Activated T-helper 17 cell treated with anti-CD3 and anti-CD28 coated beads, Interleukin-2, amount 50 U/mL, for 72 hours (primary cell): ENCODE data around the gene TMEM182. TPM values are rescaled to one million over a fixed set of nuclear protein-coding genes. Genes with fewer than 3 reads are reported as not detected.

ENCODE experiments used
- ATAC-seq: fragments of 150-1000 bp; cut with Tn5 transposase; replicated peaks from 2 replicates; pipeline ENCODE4 v1.10.0; 2021; ENCODE audit warnings: mild to moderate bottlenecking, moderate library complexity
- H3K27ac Mint-ChIP-seq: one replicate; pipeline ENCODE4 v1.8.0; 2022; ENCODE audit warnings: mixed read lengths
- H3K27me3 Mint-ChIP-seq: one replicate; pipeline ENCODE4 v1.8.0; 2022; ENCODE audit warnings: mixed read lengths
- H3K36me3 Mint-ChIP-seq: one replicate; pipeline ENCODE4 v1.8.0; 2022; ENCODE audit warnings: low read depth, mild to moderate bottlenecking, mixed read lengths
- H3K4me1 Mint-ChIP-seq: one replicate; pipeline ENCODE4 v1.8.0; 2022; ENCODE audit warnings: mixed read lengths
- H3K4me3 Mint-ChIP-seq: one replicate; pipeline ENCODE4 v1.8.0; 2022; ENCODE audit warnings: mild to moderate bottlenecking, mixed read lengths
- H3K9me3 Mint-ChIP-seq: one replicate; pipeline ENCODE4 v1.8.0; 2022; ENCODE audit warnings: mixed read lengths
- total RNA-seq, 2 donors: library from RNA; stranded (reverse); gene quantifications; one replicate each; pipeline ENCODE4 v1.2.3, GENCODE V29; 2022

Gene TMEM182
- total RNA-seq, 2 donors from 2014 or later: 4.9 to 6.4 TPM

- H3K27ac Mint-ChIP-seq: no peak overlapping the region
- H3K36me3 Mint-ChIP-seq: no peaks in the 10 kb centered on the region
- H3K4me3 Mint-ChIP-seq: no peak overlapping the region
- no peak for ATAC-seq
- H3K9me3 Mint-ChIP-seq: no peaks in the 10 kb centered on the region
- no peaks in the 10 kb centered on the region for H3K4me1 Mint-ChIP-seq
- no peaks in the 10 kb centered on the region for H3K27me3 Mint-ChIP-seq
These were observed 11.9 kb upstream of the TMEM182 start for GRCh38 chr2:102749938-102750337.

- no peak overlapping the region for H3K27ac Mint-ChIP-seq
- peak; percentile 42 for ATAC-seq
- no peaks in the 10 kb centered on the region for H3K27me3 Mint-ChIP-seq
- no peaks in the 10 kb centered on the region for H3K9me3 Mint-ChIP-seq
- H3K4me1 Mint-ChIP-seq: no peaks in the 10 kb centered on the region
- no peak overlapping the region for H3K4me3 Mint-ChIP-seq
- no peaks in the 10 kb centered on the region for H3K36me3 Mint-ChIP-seq
These were observed 8.2 kb upstream of the TMEM182 start for GRCh38 chr2:102753563-102754159.

DNA sequence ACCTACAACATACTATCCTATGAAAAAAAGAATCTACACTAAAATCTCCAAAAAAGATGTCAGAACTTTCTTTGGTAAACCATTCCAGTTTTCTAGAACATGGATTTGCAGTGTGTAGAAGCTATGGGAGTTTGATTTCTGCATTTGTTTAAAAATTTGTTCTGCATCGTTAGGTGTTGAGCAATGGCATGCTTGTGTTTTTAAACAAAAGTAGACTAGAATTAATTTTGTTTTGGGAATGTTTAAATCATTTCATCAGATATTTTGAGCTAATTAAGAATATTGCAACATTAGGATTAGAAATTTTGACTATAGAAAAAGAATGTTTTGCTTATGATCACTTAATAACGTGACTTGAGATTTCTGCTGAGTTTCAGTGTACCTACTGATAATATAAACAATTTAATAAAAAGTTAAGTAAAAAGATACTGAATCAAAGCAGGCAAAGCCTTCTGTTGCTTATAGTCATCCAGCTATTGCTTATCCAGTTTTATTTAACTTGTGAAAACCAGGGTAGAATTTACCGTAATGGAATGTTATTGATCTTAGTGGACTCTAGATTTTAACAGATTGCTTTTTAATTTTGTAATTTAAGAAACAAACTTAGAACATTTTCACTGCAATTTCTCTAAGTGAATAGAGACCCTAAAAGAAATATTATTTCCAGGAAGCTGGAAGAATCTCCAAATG is 7.2 kb upstream of the TMEM182 start:
- H3K36me3 Mint-ChIP-seq: no peaks in the 10 kb centered on the region
- no peaks in the 10 kb centered on the region for H3K27me3 Mint-ChIP-seq
- no peak overlapping the region for H3K27ac Mint-ChIP-seq
- no peaks in the 10 kb centered on the region for H3K4me1 Mint-ChIP-seq
- no peak overlapping the region for H3K4me3 Mint-ChIP-seq
- H3K9me3 Mint-ChIP-seq: no peaks in the 10 kb centered on the region
- ATAC-seq: no peak

GRCh38 chr2:102755284-102755683 is 6.5 kb upstream of the TMEM182 start:
- Mint-ChIP-seq H3K27me3 (no peaks in the 10 kb centered on the region), H3K4me3 (no peak overlapping the region), H3K27ac (no peak overlapping the region), H3K4me1 (no peaks in the 10 kb centered on the region), H3K9me3 (no peaks in the 10 kb centered on the region), H3K36me3 (no peaks in the 10 kb centered on the region)
- ATAC-seq: no peak

DNA sequence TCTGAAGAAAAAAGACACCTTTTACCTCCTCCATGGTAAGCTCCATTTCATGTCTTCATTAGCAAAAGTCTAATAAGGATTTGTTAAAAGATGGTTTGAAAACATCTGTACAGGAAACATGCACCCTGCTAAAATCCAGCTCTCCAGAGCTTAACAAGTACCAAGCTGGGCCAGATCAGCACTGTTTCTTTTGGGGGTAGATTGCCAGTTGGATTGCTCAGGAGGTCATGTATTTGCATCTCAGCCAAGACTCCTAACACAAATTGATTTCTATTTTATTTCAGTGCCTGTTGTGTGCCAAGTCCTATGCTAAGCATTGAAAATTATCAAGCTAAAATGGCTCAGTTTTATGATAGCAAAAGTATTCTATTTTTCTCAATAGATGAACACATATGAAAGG is 3.4 kb upstream of the TMEM182 start:
- Mint-ChIP-seq H3K36me3 (peaks cover 7% of the 10 kb centered on the region), H3K4me3 (no peak overlapping the region), H3K27ac (no peak overlapping the region), H3K4me1 (no peaks in the 10 kb centered on the region), H3K27me3 (no peaks in the 10 kb centered on the region), H3K9me3 (no peaks in the 10 kb centered on the region)
- ATAC-seq: no peak

- no peak overlapping the region for H3K27ac Mint-ChIP-seq
- no peak overlapping the region for H3K4me3 Mint-ChIP-seq
- no peak for ATAC-seq
- H3K36me3 Mint-ChIP-seq: peaks cover 28% of the 10 kb centered on the region
- peaks cover 3% of the 10 kb centered on the region for H3K4me1 Mint-ChIP-seq
- no peaks in the 10 kb centered on the region for H3K27me3 Mint-ChIP-seq
- H3K9me3 Mint-ChIP-seq: no peaks in the 10 kb centered on the region
These were observed 2.3 kb downstream of the TMEM182 start for GRCh38 chr2:102764083-102764482.

DNA sequence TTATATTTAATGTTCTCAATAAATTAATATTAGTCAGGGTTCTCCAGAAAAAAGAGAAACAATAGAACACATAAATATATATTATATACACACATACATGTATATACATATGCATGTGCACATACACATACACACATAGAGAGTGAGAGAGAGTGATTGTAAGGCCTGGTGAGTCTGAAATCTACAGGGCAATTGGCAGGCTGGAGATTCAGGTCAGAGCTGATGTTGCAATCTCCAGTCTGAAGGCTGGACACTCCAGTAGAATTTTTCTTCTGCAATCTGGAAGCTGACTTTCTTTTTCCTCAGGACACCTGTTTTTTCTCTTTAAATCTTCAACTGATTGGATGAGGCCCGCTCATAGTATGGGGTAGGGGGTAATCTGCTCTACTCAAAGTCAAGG is 3.2 kb downstream of the TMEM182 start:
- no peak for ATAC-seq
- H3K27ac Mint-ChIP-seq: no peak overlapping the region
- H3K9me3 Mint-ChIP-seq: no peaks in the 10 kb centered on the region
- H3K4me1 Mint-ChIP-seq: peaks cover 3% of the 10 kb centered on the region
- no peaks in the 10 kb centered on the region for H3K27me3 Mint-ChIP-seq
- H3K36me3 Mint-ChIP-seq: peaks cover 28% of the 10 kb centered on the region
- no peak overlapping the region for H3K4me3 Mint-ChIP-seq

DNA sequence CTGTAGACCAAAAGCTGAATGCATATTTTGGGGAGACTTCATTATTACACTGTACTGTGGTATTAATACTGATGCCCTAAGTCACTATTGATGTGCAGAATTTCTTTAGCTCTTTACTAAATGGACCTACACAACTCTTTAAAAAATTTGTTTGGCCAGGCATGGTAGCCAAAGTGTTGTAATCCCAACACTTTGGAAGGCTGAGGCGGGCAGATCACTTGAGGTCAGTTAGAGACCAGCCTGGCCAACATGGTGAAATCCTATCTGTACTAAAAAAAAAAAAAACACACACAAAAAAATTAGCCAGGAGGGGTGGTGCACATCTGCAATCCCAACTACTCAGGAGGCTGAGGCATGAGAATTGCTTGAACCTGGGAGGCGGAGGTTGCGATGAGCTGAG is 6.4 kb downstream of the TMEM182 start:
- H3K36me3 Mint-ChIP-seq: peaks cover 22% of the 10 kb centered on the region
- no peak overlapping the region for H3K4me3 Mint-ChIP-seq
- H3K9me3 Mint-ChIP-seq: no peaks in the 10 kb centered on the region
- H3K4me1 Mint-ChIP-seq: peaks cover 3% of the 10 kb centered on the region
- H3K27me3 Mint-ChIP-seq: no peaks in the 10 kb centered on the region
- no peak overlapping the region for H3K27ac Mint-ChIP-seq
- ATAC-seq: no peak

DNA sequence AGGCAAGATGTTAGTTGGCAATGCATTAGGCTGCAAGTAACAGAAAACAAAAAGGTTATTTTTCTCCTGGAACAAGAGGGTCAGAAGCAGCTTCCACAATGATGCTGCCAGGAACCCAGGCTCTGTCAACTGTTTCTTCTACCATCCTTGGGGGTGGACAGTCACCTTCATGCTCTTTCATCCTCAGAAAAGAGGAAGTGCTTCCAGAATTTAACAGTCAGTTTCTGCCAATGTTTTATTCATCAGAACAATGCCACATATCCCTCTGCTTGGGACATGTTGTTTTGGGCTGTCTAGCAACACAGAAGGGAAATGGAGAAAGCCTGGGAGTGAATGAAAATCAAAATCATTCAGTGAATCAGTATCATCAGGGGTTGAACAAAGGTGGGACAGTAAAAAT is 7.1 kb downstream of the TMEM182 start:
- peaks cover 22% of the 10 kb centered on the region for H3K36me3 Mint-ChIP-seq
- peaks cover 3% of the 10 kb centered on the region for H3K4me1 Mint-ChIP-seq
- no peak overlapping the region for H3K4me3 Mint-ChIP-seq
- H3K27me3 Mint-ChIP-seq: no peaks in the 10 kb centered on the region
- no peaks in the 10 kb centered on the region for H3K9me3 Mint-ChIP-seq
- no peak for ATAC-seq
- H3K27ac Mint-ChIP-seq: no peak overlapping the region

DNA sequence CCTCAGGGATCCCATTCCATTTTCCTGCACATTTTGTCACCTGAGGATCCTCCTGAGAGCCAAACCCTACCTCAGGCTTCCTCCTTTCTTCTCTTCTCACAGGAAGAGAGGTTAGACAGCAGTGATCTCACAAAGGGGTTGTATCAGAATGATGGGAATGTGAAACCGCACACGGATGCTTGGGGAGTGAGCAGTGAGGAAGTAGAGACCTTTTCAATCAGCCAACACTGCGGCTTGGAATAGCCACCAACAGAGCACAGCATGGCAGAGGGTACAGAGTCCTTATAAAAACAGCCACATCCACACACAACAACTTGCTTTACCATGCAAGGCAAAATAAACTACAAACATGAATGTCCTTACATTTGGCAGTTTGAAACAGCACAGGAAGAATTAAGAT is 8.7 kb downstream of the TMEM182 start:
- Mint-ChIP-seq H3K4me1 (no peaks in the 10 kb centered on the region), H3K36me3 (peaks cover 18% of the 10 kb centered on the region)

DNA sequence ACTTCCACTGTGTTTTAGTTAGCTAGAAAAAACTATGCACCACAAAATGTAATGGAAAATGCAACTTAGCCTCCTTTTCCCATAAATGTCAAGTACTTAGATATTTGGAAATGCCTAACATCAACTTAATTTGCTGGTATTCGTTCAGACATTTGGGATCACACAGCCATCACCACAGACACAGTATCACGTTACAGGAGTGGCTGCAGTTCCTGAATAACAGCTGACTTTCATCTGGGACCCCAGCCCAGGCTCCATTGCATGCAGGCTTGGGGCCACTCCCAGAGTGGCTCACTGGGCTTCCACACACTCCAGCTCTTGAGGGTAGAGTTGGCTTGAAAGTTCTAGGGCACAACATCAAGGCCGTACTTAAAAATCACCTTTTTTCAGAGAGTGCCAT is 9.3 kb downstream of the TMEM182 start:
- Mint-ChIP-seq H3K9me3 (no peaks in the 10 kb centered on the region), H3K36me3 (peaks cover 12% of the 10 kb centered on the region), H3K27me3 (no peaks in the 10 kb centered on the region), H3K4me1 (no peaks in the 10 kb centered on the region), H3K4me3 (no peak overlapping the region), H3K27ac (no peak overlapping the region)
- ATAC-seq: no peak

More for the DNA sequence above, 8.7 kb downstream of the TMEM182 start:
- no peak for ATAC-seq
- no peaks in the 10 kb centered on the region for H3K9me3 Mint-ChIP-seq
- no peak overlapping the region for H3K4me3 Mint-ChIP-seq
- no peak overlapping the region for H3K27ac Mint-ChIP-seq
- no peaks in the 10 kb centered on the region for H3K27me3 Mint-ChIP-seq

- no peaks in the 10 kb centered on the region for H3K9me3 Mint-ChIP-seq
- H3K4me1 Mint-ChIP-seq: no peaks in the 10 kb centered on the region
- H3K4me3 Mint-ChIP-seq: no peak overlapping the region
- peaks cover 11% of the 10 kb centered on the region for H3K36me3 Mint-ChIP-seq
- no peak overlapping the region for H3K27ac Mint-ChIP-seq
- ATAC-seq: no peak
- H3K27me3 Mint-ChIP-seq: no peaks in the 10 kb centered on the region
These were observed 10.8 kb downstream of the TMEM182 start for GRCh38 chr2:102772659-102773058.

DNA sequence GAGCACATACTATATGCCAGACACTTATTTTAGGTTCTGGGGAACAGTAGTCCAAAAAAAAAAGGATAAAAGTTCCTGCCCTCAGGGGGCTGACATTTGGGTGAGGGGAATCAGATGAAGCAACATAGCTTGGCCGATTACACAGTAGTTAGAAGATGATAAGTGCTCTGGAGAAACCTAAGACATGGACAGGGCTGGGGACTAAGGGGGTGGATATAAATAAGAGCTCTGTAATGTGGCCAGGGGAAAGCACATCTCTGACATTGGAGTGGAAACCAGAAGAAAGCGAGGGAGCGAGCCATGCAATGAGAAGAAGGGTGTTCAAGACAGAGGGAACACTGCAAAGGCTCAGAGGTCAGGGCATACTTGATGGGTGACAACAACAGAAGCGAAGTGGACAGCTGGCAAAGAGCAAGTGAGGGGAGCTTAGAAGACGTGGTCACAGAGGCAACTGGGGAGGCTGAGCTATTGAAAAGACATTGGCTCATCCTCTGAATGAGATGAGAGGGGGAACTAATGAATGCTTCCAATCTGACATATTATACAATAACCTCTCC is 11.4 kb downstream of the TMEM182 start:
- no peak for ATAC-seq
- H3K9me3 Mint-ChIP-seq: no peaks in the 10 kb centered on the region
- no peak overlapping the region for H3K4me3 Mint-ChIP-seq
- H3K36me3 Mint-ChIP-seq: peaks cover 7% of the 10 kb centered on the region
- no peak overlapping the region for H3K27ac Mint-ChIP-seq
- H3K4me1 Mint-ChIP-seq: no peaks in the 10 kb centered on the region
- H3K27me3 Mint-ChIP-seq: no peaks in the 10 kb centered on the region

DNA sequence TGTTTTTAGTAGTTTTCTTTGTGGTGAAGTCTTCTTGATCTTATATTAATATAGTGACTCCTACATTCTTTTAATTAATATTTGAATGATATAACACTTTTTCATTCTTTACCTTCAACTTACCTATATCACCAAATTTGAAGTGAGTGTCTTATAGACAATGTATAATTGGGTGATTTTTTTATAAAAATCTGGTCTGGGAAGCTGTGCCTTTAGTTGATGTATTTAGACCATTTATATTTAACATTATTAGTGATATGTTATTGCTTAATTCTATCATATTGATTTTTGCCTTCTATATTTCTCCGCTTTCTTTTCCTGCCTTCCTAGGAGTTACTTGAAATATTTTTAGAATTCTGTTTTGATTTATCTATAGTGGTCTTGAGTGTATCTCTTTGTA is 16.4 kb downstream of the TMEM182 start:
- Mint-ChIP-seq H3K4me1 (no peaks in the 10 kb centered on the region), H3K9me3 (no peaks in the 10 kb centered on the region), H3K36me3 (no peaks in the 10 kb centered on the region), H3K27me3 (no peaks in the 10 kb centered on the region), H3K27ac (no peak overlapping the region), H3K4me3 (no peak overlapping the region)
- ATAC-seq: no peak

- H3K4me1 Mint-ChIP-seq: no peaks in the 10 kb centered on the region
- no peaks in the 10 kb centered on the region for H3K9me3 Mint-ChIP-seq
- no peak overlapping the region for H3K4me3 Mint-ChIP-seq
- ATAC-seq: no peak
- H3K27ac Mint-ChIP-seq: no peak overlapping the region
- no peaks in the 10 kb centered on the region for H3K36me3 Mint-ChIP-seq
- H3K27me3 Mint-ChIP-seq: no peaks in the 10 kb centered on the region
These were observed 18.6 kb downstream of the TMEM182 start for GRCh38 chr2:102780467-102780866.
